Pancreas (tissue), 10 donors: ENCODE results near the gene BUB1B. TPM values are rescaled to one million over a fixed set of nuclear protein-coding genes. Genes with fewer than 3 reads are reported as not detected.
"Not testable (repeated sequence)": the region's sequence is repeated elsewhere in the genome, so short reads cannot be mapped to it uniquely, and the experiment has no call there.

Experiments used
- ATAC-seq, 4 donors: fragments of 200-7000 bp; cut with Tn5 transposase; one replicate each; pipeline versions ENCODE4 v1.8.0 to v1.9.1; 2020; ENCODE audit warnings: mild to moderate bottlenecking in 4 of 4, moderate library complexity in 4 of 4
- DNase-seq, 6 donors: peaks; one replicate each; pipeline ENCODE4 v3.0.0-alpha.2; 2020
- FAIRE-seq: peaks from 2 replicates; lab custom pipeline; 2012; peaks lifted over from hg19 to GRCh38; lab: Jason Lieb, UNC
- H3K27ac ChIP-seq, 4 donors: fragments of 200-600 bp; sonication (generic); 1 replicate in 3 of 4; 2 replicates in 1 of 4; pipeline versions ENCODE4 v1.5.0 to v1.8.0; 2020
- H3K27me3 ChIP-seq, 4 donors: fragments of 200-600 bp; one replicate each; pipeline ENCODE4 v1.8.0; 2021
- H3K36me3 ChIP-seq, 3 donors: fragments of 200-600 bp; sonication (generic) in 1 of 3; one replicate each; pipeline versions ENCODE4 v1.5.0 to v1.8.0; 2020 to 2021
- H3K4me1 ChIP-seq, 3 donors: fragments of 200-600 bp; one replicate each; pipeline ENCODE4 v1.8.0; 2021
- H3K4me3 ChIP-seq, 4 donors: fragments of 200-600 bp; sonication (generic) in 2 of 4; one replicate each; pipeline versions ENCODE4 v1.5.0 to v1.8.0; 2020 to 2021
- H3K9me3 ChIP-seq, 4 donors: fragments of 200-600 bp; one replicate each; pipeline ENCODE4 v1.8.0; 2021
- WGBS, 2 donors: extraction: QIAGEN DNeasy Blood & Tissue Kit; methylation state at CpG; one replicate each; pipeline ENCODE4 v1.1.7; 2013; 5-methylcytosine and 5-hydroxymethylcytosine counted together
- intact Hi-C, 3 donors: fragments of 100-400 bp; cut with DNase I; formaldehyde crosslinking; loops; one replicate each; pipeline versions ENCODE4 v1.11.1 to v1.14.2; 2022
- polyA plus RNA-seq, 2 donors: library from polyadenylated mRNA; stranded (reverse); fragments of 200-250 nt; gene quantifications; one replicate each; pipeline ENCODE4 v1.2.3, GENCODE V29; 2013
- total RNA-seq, 6 donors: library from RNA; stranded (reverse); fragmentation: NEBNext Ultra II Directional in 4 of 6; extraction: Animal tissue kit (Norgen Biotek cat#: 25700) in 4 of 6; gene quantifications; one replicate each; pipeline versions ENCODE4 v1.2.1 to v1.2.4, GENCODE V29; 2021 to 2023
- TF ChIP-seq, protein P1 (sequence below), 4 donors: fragments of 200-600 bp; sonication (generic) in 3 of 4; IDR thresholded peaks; one replicate each; pipeline versions ENCODE4 v1.5.0 to v1.8.0; 2021; ENCODE audit warnings: antibody characterized with exemption in 4 of 4
- donor health status: healthy with polysubstance abuse.
- donor health status: DM: no; HTN: no; CAD: no; lungs with moderate emphysema.
- donor health status: DM: no; HTN: no; CAD: no.
- donor health status: control.
- donor health status: control.
- donor health status: Bipolar disorder and iron deficiency.
- donor health status: DM: yes; HTN: yes; CAD: no.
- donor health status: DM: no; HTN: no; CAD: no.
- donor health status: DM: no; HTN: no; CAD: no.
- donor health status: DM: yes; HTN: yes; CAD: no.

The BUB1B gene
- total and polyA plus RNA-seq, 8 donors: 0.09 to 1.9 (median 1.0) TPM; not detected in 2

DNA sequence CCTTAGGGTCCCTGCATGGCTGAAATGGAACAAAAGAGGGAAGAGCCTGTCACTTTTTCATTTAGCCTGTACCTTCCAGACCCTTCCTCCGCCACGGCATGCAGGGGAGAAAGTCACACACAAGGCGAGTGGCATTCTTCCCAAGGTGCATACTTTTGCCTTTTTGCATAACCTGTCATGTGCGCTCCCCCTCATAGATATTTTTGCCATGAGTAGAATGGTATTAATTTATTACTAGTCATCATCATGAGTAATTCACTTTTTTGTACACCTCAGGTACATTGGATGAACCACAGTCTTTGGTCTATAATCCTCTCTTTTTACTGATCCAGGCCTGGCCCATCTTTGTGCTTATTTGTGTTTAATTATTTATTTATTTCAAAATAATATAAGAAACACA lies 8.9 kb upstream of the BUB1B start:
- Histone ChIP-seq H3K4me3 (no peak overlapping the region), H3K9me3 (no peaks in the 10 kb centered on the region), H3K27ac (no peak overlapping the region), H3K4me1 (peaks cover 6 to 13% (median 10%) of the 10 kb centered on the region in 3 donors), H3K27me3 (no peaks in the 10 kb centered on the region), H3K36me3 (no peaks in the 10 kb centered on the region)
- DNase-seq (no peak), ATAC-seq (no peak), FAIRE-seq (no peak)
- 92 to 100% methylated on average over 4 of the region's 4 CpGs for WGBS, 2 donors
- TF ChIP-seq, protein P1, sequence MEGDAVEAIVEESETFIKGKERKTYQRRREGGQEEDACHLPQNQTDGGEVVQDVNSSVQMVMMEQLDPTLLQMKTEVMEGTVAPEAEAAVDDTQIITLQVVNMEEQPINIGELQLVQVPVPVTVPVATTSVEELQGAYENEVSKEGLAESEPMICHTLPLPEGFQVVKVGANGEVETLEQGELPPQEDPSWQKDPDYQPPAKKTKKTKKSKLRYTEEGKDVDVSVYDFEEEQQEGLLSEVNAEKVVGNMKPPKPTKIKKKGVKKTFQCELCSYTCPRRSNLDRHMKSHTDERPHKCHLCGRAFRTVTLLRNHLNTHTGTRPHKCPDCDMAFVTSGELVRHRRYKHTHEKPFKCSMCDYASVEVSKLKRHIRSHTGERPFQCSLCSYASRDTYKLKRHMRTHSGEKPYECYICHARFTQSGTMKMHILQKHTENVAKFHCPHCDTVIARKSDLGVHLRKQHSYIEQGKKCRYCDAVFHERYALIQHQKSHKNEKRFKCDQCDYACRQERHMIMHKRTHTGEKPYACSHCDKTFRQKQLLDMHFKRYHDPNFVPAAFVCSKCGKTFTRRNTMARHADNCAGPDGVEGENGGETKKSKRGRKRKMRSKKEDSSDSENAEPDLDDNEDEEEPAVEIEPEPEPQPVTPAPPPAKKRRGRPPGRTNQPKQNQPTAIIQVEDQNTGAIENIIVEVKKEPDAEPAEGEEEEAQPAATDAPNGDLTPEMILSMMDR (IDR thresholded peaks at IDR 0.05): no peak
- intact Hi-C loops: loop anchor here in 1 of 3 donors (5.0 kb wide), 1 partner anchor 35 kb away; no protein-coding TSS in a partner anchor

DNA sequence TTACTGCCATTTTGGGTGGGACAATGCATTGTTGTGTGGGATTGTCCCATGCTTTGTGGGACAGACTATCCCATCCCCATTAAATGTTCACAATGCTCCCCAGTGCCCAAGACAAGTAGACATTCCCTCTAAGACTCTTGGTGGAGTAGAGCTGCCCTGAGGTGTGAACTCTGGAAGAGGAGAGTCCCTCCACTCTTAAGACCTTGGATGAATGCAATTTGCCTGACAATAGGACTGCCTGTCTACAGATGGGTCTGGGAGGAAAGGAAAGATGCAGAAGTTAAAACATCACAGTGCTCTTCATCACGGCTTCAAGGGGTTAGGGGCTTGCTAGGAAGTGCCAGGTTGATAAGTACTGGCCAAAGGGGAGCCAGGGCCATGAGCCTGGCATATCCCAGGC lies 6.0 kb upstream of the BUB1B start:
- H3K27ac ChIP-seq, FAIRE-seq, DNase-seq, H3K9me3 ChIP-seq, H3K4me3 ChIP-seq, H3K27me3 ChIP-seq, H3K36me3 ChIP-seq: not testable (repeated sequence)
- H3K4me1 ChIP-seq: peaks cover 6 to 13% (median 10%) of the 10 kb centered on the region in 3 donors
- intact Hi-C loops: loop anchor here in 1 of 3 donors (5.0 kb wide), 1 partner anchor 38 kb away; no protein-coding TSS in a partner anchor
- peak in 1 of 4 donors; percentile 16 for ATAC-seq
- WGBS, 2 donors: 15% methylated on average over 1 of the region's 1 CpG; no CpG with 5 or more reads in 1 of the 2 donors

DNA sequence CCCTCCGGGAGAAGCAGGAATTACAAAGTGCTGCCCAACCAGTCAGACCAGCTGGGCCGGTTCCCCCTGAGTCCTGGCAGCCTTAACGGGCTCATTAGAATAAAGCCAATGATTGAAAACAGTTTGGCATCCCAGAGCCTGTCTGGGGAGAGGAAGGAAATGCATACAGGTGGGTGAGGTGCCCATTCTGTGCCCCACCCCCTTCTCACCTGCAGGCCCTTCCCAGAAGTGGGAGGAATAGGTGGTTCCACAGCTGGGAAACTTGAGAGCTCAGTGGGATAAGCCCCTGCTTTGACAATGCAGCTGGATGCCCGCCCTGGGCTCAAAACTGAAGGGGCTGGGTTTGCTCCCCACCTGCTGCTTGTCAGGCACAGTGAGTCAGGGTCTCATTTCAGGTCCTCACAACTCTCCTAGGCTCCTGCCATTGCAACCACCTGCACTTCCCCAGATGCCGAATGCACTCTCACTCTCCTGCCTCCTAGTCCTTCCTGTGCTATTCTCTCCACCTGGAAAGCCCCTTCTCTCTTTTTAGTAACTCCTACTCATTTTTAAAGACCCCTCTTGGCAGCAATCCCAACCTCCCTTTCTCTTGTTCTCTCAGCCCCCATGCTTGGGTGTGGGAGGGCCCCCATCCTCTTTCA lies 5.5 kb upstream of the BUB1B start:
- H3K4me1 ChIP-seq: peaks cover 6 to 13% (median 10%) of the 10 kb centered on the region in 3 donors
- no peak overlapping the region for H3K4me3 ChIP-seq
- intact Hi-C loops: no loop called here
- H3K36me3 ChIP-seq: no peaks in the 10 kb centered on the region
- peak; percentile 92 to 97 (median 96) for ATAC-seq
- H3K9me3 ChIP-seq: no peaks in the 10 kb centered on the region
- peak overlapping the region in 2 of 4 donors; percentile 79 for H3K27ac ChIP-seq
- FAIRE-seq: no peak
- TF ChIP-seq, protein P1 (IDR thresholded peaks at IDR 0.05): no peak
- no peaks in the 10 kb centered on the region for H3K27me3 ChIP-seq
- peak; percentile 66 to 86 (median 78) for DNase-seq
- WGBS, 2 donors: 26 to 32% methylated on average over 4 of the region's 5 CpGs

DNA sequence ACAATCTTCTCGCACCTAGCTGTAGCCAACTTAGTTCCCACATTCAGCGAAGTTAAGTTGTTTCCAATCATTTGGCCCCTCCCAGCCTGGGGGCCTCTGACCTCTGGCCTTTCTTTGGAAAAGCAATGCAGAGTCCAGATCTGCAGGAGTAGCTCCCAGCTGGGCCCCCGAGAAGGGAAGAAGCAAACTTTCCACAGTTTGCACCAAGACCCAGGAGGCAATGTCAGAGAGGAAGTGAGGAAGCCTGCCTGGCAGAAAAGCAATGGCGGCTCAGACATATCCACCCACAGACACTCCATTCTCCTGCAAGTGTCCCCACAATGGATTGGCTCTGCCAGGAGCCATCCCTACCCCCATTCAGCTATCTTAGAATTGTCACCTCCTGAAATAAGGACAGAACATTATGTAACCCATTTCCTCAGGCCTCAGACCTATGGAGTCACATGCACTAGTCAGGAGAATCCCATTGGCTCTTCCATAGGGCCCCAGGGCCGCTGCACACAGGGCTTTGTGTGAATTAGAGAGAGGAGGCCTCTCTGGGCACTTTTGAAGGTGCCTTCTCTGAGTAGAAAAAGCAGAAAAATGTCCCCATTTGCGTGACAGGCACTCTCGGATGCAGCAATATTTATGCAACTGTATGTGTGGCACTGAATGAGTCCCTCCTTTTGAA lies 3.0 kb upstream of the BUB1B start:
- Histone ChIP-seq H3K4me3 (no peak overlapping the region), H3K9me3 (no peaks in the 10 kb centered on the region), H3K4me1 (peaks cover 6 to 13% (median 10%) of the 10 kb centered on the region in 3 donors), H3K36me3 (no peaks in the 10 kb centered on the region), H3K27ac (no peak overlapping the region), H3K27me3 (no peaks in the 10 kb centered on the region)
- no peak for ATAC-seq
- intact Hi-C loops: no loop called here
- WGBS, 2 donors: 91 to 92% methylated on average over 7 of the region's 7 CpGs
- TF ChIP-seq, protein P1 (IDR thresholded peaks at IDR 0.05): no peak
- no peak for FAIRE-seq
- DNase-seq: no peak

DNA sequence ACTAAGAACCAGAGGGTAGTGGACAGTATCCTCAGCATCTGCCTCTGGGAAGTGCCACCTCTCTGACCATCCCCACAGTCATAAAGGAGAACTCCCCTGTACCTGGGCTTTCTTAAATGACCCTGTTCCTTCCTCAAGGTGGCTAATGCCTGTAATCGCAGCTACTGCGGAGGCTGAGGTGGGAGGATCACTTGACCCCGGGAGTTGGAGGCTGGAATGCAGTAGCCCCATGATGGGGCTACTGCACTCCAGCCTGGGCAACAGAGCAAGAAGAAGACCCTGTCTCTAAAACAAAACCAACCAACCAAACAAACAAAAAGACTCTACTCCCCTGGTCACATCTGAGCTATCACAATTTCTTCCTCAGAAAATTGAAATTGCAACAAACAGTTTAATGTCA lies 848 bp upstream of the BUB1B start:
- Histone ChIP-seq H3K27ac (no peak overlapping the region), H3K4me1 (peaks cover 6 to 13% (median 10%) of the 10 kb centered on the region in 3 donors), H3K27me3 (no peaks in the 10 kb centered on the region), H3K9me3 (no peaks in the 10 kb centered on the region), H3K4me3 (no peak overlapping the region), H3K36me3 (no peaks in the 10 kb centered on the region)
- intact Hi-C loops: no loop called here
- ATAC-seq (no peak), FAIRE-seq (no peak), DNase-seq (no peak)
- WGBS, 2 donors: 96 to 100% methylated on average over 3 of the region's 3 CpGs
- TF ChIP-seq, protein P1 (IDR thresholded peaks at IDR 0.05): no peak
